NB4 (cell line): Measurements from ENCODE around the gene PCOLCE2.

ENCODE experiments used
- CTCF ChIP-seq: IDR thresholded peaks from one replicate; pipeline ENCODE4 v1.5.1; 2012; ENCODE audit warnings: low read depth, low read length
- POLR2A ChIP-seq: IDR thresholded peaks from 2 replicates; pipeline ENCODE4 v1.6.1; 2011; ENCODE audit warnings: mild to moderate bottlenecking; ENCODE audit not compliant: insufficient read length; ENCODE audit errors: extremely low read depth

- TF ChIP-seq CTCF = no peak
- no peak for TF ChIP-seq POLR2A
Observed at GRCh38 chr3:142801746-142802145, 87.1 kb downstream of the PCOLCE2 start.
